Stimulated activated naive CD4-positive, alpha-beta T cell treated with Interleukin-2 at 50 U/mL for 16 hours (primary cell): Measurements from ENCODE around the gene MEIS1.

Source experiments
- DNase-seq: peaks from one replicate; lab custom pipeline; 2025; lab: John Stamatoyannopoulos, UW

Gene MEIS1

DNA sequence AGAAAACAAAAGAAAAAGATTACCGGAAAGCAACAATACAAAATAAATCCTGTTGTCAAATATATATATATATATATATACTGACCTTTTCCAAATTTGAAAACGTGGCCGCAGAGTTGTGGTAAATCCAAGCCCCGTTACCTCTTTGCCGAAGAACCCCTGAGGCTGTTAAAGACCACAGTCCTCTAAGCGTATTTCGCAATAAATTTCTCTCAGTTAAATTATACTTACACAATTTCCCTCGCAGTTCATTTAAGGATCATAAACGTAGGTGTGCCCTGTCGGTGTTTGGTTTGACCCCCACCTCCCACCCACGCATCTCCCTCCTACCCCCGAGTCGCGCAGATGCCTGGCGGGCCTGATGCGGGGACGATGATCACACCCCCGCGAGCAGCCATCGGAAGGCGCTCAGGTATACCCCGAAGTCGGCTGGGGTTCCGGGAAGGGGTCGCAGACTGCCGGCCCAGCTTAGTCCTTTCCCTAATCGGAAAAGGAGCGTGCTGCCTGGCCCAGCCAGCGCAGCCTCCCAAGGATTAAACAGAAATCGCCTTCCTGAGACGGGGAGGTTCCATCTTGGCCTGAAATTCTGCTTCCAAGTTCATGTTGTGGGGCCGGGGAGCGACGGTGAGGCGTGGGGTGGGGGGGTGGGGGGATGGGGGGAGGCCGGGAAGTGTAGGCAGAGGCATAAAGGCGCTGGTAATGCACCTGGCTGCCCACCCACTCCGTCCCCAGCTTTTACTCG is 2.9 kb upstream of the MEIS1 start:
- no peak for DNase-seq

DNA sequence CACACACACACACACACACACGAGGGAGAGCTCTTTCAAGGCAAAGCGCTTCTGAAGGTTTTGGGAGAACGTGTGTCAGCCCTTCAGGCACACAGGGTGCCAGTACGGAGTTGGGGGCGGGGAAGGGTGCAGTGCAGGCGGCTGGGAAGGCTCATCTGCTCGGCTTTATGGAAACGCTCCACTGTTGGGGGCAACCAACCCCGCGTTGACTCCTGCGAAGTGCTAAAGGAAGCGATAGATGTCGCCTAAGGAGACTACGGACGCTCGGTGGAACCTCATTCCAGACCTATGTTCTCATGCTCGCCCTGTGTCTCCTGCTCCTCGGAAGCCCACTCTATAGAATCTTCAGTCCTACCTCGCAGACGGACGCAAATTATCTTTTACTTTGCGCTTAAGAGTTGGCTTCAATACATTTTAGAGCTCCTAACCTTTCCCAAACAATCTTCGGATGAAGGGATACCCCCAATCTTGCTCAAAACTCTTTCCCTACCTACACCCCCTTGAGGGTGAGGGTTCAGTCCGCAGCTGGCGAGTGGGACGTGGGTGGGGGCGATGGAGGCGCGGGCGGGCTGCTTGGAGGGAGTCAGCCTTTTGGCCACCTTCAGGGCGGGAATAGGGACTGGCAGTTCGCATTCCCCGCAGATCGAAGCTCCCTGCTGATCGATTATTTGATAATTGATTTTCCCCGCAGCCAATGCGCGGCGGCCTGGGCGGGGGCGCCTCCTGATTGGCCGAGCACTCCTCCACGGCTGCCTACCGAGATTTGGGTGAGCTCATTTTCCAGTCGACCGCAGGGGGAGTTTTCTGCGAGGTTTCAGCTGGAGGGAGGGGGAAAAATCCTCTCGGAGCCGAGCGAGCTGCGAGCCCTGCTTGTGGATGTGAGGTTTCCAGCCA is 1.9 kb upstream of the MEIS1 start:
- DNase-seq, result no peak

DNA sequence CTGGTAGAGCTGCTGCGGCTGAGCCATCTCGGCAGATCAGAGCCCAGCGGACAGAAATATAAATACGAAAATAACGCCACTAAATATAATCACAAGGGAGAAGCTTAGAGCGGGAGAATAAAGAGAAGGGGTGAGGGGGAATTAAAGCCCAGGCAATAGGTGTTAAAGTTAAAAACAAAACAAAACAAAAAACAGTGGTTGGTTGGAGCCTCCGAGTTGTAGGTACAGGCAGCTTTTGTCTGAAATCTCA is 1.3 kb upstream of the MEIS1 start:
- DNase-seq, result no peak

DNA sequence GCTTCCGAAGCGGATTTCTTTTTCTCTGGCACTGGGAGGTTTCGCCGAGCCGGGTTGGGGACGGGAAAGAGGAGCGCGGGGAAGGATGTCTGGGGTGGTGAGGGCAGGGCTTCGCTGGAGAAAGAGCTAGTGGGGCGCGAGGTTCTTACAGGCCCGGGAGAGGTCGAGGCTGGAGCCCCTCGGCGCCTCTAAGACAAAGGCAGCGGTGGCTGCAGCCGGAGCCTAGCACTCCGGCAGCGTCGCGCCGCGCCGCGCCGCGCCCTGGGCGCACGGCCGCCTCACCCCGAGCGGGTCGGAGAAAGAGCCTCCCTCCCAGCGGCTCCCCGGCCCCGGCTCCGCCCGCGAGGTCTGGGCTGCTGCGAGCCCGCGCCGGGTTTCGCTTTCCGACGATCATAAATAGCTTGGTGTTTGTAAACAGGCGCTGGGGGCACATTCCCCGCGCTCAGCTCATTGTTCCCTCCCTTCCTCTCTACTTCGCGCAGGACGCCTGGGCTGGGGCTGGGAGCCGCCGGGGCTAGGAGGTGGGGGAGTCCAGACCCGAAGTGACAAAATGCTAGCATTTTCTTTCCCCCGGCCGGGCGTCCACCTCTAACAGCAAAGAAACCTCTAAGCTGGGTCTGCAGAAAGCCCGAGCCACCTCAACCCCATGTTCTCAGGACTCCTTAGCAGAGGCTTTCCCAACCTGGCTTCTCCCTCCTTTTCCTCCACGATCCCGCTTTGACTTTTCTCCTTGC is 813 bp upstream of the MEIS1 start:
- DNase-seq, result no peak

DNA sequence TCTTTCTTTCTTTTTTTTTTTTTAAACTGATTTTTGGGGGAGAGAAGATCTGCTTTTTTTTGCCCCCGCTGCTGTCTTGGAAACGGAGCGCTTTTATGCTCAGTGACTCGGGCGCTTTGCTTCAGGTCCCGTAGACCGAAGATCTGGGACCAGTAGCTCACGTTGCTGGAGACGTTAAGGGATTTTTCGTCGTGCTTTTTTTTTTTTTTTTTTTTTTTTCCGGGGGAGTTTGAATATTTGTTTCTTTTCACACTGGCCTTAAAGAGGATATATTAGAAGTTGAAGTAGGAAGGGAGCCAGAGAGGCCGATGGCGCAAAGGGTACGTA is 587 bp downstream of the MEIS1 start:
- DNase-seq, result no peak

DNA sequence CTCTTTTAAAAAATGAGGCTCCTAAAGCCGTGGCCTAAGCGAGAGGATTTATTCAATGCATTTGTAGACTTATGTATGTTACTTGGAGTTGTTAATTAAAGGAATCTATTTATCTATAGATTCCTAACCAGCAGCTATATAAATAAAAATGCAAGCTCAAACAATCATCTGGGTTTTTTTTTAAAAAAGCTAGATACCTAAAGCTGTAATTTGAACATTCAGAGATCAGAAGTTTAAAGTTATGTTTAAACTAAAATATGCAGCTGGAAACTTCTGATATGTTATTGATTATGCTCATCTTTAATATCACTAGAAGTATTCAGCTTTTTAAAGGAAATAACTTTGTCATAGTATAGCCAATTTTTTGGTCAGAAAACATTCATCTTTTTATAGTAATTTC is 1.0 kb downstream of the MEIS1 start:
- DNase-seq, result no peak

DNA sequence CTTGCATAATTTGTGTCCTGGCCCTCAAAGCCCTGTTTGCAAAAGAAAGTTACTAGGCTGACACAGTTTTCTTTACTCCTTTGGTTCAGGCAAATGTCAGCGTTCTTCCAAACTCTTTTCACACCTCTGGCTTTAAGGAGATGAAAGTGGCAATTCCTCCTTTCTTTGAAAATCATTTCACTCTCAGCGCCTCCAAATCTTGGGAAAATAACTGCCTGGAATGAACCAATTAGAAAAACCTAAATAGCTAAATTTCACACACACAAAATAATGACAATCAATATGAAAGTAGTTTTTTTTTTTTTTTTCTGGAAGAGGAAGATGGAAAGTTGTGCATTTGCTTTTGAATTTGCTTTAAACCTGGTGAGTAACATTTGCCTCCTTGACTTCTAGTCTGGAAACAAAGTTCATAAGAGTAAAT is 1.7 kb downstream of the MEIS1 start:
- DNase-seq, result no peak

DNA sequence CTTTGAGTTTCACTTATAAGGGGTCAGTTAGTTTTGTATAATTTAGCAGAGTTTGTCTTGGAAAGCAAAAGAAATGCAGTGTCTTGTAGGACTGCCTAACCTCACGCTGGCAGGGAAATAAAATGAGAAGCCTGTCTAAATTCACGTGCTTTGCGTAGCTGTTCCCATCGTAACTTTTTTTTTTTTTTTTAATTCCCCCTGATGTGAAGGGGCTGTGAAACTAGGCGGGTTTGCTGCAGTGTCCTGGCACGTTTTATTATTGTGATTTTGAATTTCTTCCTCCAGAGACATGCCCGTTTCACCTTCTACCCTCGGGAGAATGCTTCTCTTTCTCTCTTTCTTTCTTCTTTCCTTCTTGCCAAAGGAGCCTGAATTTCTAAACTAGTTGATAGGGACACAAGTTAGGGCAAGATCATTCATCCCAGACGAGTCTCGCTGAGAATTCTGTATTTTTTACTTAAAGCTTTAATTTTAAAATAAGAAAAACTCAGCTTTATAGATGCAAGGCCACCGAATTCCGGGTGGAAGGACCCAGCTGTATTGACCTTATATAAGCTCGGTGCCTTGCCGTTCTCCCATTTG is 2.3 kb downstream of the MEIS1 start:
- DNase-seq, result no peak

DNA sequence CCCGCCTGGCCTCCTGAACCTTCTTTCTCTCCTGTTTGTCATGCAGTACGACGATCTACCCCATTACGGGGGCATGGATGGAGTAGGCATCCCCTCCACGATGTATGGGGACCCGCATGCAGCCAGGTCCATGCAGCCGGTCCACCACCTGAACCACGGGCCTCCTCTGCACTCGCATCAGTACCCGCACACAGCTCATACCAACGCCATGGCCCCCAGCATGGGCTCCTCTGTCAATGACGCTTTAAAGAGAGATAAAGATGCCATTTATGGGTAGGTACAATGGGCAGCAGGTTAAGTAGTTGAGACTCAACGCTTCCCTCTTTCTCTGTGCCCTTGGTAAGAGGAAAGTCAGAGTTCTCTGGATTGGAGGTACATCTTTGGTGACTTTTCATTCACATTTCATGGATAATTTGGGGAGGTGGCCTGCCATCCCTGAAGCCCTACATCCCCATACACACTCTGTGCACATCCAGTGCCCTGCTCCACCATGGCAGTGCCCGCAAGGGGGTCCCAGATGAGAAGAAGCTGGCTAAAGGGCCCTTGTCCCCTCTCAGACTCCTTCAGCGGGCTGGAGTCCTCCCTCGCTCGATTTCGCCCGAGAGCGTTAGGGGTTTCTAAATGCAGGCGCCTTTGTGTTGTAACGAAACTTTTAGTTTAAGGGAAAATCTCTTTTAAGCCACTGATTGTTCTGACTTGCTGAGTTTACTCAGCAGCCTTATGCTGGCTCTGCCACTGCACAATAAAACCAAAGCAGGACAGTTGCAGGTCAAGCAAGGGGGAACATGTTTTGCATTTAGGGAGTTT is 3.0 kb downstream of the MEIS1 start:
- no peak for DNase-seq

DNA sequence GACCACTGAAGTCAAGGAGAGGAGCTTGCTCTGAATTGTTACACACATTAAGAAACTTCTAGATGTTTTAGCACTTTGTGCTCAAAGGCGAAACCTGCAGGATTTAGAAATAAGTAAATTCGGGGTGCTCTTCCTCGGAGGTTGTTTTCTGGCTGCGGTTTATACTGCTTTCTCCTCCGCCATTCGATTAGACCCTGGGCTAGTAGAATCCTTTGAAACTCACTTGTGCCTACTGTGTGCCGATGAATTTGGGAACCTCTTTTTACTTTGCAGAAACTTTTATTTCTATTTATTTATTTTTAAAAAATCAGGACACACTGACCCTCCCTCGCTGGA is 3.5 kb downstream of the MEIS1 start:
- DNase-seq, result no peak

DNA sequence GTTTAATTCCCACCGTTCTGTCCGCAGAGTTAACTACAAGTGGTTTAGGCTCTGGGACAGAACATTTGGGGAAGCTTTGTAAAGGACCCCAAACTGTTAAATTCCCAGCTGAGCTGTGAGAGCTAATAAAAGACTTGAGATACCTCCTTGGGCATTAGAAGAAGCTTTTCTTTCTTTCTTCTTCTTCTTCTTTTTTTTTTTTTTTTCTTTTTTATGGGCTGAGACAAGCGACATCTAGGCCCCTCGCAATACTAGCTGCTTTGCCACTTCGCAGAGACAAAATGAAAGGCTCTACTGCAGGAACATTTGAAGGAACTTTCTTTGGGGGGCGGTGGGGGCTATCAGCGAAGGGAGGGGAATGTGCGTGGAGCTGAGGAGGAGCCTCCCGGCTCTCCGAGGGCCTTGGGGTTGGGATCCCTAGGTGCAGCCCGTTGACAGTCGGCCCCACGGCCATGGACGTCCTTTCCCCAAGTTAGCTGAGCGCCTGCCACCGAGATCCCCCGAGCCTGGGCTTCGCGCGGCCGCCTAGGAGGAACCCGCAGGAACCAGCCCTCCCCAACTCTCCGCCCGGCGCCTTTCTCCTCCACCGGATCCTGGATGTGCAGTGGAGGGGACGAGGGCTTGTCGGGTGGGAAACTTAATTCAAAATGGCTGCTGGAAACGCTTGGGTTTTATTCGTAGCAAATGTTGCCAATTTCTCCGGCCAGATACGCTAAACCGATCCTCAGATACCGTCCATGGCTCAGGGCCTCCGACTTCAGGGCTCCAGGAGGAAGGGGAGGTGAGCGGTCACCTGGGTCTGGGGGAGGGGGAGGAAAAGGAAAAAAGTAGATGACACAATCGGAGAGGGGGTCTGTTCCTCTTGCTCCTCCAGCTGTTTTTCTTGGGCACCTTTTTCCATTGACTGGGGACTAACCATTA is 4.2 kb downstream of the MEIS1 start:
- DNase-seq, result no peak

DNA sequence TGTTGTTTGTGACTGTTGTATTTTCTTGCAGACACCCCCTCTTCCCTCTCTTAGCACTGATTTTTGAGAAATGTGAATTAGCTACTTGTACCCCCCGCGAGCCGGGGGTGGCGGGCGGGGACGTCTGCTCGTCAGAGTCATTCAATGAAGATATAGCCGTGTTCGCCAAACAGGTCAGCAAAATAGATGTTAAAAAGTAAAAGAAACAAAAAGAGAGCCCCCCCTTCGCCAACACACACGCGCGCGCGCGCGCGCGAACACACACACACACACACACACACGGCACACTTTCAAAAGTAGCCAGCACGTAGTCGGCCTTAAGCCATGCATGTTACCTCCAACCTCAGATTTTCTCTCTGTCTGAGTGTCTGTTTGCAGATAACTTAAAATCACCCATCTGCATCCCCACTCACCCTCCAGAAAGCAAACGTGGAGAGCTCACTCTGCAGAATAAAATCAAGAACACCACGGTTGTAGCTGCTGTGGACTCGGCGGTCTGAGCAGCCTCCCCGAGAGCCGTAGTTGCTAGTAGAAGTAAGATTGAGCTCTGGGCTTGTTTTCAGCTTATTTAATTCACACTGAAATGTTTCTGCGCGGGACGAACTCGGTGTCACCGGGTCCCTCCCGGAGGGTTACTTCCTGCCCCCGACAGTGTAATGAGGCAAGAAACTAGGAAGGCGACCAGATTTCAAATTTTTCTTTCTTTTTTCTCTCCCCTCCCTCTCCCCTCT is 5.1 kb downstream of the MEIS1 start:
- DNase-seq, result no peak

DNA sequence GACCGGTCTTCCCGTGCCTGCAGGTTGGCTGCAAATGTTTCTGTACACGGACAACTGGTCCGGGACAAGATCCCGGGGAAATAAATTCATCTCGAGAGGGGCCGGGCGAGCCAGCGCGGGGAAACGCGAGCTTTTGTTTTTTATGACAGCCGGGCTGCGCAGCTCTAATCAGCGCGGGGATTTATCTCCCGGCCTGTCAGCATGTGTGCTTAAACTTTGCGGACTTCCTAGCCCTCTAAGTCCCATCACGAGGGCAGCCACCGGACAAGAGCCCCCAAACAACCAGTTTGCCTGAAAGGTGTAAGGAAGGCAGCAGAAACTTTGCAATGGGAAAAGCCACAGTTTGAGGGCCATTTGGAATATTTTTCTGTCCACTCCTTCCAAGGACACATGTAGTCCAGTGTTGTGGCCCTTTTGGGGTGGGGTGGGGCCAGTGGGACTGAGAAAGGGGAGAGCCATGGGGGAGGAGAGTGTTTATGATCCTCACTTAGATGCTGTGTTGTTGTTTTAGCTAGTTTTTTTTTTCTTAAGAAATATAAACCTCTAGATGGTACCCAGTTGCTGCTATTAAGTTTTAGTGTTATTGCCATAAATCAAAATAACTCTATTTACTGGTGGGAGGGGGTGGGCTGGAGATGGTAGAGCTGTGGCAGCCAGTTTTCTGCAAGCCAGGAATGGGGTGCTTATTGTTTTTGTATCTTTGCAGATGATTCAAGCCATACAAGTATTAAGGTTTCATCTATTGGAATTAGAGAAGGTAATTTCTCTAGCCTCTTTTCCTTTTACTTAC is 6.0 kb downstream of the MEIS1 start:
- DNase-seq, result no peak

DNA sequence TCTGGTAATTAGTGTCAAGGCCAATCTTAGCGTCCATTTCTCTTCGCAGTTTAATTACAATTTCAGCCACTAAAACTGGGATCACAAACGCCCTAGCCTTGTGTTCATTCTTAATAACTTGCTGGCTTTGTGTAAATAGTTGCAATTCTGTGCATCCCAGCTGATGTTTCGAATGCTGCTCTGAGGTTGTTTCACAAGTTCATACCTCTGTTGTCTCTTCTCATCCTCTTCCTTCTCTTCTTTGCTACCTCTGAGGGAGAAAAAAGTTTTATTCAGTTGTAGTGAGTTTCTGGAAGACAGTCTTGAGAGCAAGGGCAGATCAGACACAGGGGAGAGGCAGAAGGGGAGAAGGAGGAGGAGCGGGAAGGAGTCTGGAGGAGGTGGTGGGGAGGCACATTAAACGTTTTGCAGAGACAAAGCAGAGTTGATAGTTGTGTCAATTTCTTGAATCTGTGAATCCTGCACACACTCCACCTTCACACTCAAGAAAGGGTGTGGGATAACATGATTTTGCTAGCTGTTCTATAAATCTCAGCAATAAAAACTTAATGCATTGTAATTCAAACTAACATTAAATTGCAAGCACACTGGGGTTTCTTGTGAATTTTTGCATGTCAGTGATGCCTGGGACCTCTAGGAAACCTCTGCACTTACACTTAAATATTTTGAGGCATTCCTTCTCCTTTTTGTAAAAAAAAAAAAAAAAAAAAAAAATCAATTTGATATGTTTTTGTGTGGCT is 6.8 kb downstream of the MEIS1 start:
- no peak for DNase-seq

DNA sequence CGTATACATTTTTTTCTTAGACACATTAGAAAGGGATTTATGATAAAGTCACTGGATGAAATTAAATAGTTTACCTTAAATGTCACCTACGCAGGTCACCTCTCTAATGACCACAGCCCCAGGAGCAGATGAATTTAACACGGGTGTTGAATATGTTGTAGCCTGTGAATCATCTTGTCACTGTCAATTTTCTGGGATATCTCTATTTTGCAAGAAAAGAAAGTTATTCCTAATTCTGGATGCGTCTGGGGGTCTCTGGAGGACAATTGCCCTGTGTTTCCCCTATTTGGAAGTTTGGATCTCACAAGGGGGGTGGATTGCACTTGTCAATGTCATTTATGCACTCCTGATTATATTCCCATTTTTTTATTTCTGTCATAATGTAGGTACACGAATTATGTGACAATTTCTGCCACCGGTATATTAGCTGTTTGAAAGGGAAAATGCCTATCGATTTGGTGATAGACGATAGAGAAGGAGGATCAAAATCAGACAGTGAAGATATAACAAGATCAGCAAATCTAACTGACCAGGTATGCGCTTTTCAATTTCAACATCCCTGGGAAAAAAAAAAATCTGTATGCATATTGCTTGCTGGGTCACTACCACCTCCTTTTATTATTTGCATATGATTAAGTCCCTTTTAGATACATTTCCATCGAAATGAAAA is 7.7 kb downstream of the MEIS1 start:
- DNase-seq, result no peak

DNA sequence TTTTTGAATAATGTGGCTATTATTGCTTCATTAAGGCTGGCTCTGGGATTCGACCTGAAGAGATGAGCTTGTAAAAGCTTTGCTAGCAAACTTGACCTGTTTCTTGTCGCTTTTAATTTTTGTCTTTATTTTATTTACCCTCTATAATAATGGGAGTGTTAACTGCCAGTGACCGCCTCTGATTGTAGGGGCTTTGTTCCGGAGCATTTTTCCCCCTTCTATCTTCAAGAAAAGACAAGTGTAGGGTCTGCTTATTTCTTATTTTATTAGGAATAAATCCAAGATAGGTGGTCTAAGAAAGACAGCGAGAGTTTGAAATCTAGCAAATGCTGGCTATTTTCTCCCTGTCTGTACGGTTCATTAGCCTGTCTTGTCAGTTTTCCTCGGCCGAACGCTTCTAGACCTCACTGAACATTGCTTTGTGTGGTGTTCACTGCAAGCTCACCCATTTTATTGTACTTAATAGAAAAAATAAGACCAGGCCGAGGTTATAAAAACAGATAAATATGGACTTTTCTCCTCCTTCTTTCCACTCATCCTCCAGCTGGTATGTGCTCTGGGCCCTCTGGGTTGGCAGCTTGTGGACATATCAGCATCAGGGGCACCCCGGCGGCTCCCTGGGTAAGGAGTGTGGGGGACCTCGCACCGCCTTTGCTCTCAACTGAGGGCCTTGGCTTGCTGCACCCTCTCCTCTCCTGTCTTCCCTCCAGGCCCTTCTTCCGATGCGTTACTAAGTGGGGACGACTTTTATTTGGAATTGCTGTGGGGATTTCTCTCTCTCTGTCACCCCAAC is 8.5 kb downstream of the MEIS1 start:
- DNase-seq, result no peak
